Bronchial epithelial cell (primary cell): Measurements from ENCODE around the gene TRAF1. TPM values are rescaled to one million over a fixed set of nuclear protein-coding genes. Genes with fewer than 3 reads are reported as not detected.
A peak's percentile ranks its signal among the peaks of the same experiment; 100 is the strongest.

Experiments used
- DNase-seq: peaks from one replicate; pipeline ENCODE4 v3.0.0-alpha.2; 2010; ENCODE audit warnings: low read depth
- FAIRE-seq: peaks from 2 replicates; lab custom pipeline; 2011; peaks lifted over from hg19 to GRCh38; lab: Jason Lieb, UNC
- H3K27me3 ChIP-seq: 2 replicates; pipeline ENCODE4 v1.5.1; 2011; ENCODE audit warnings: low read length; ENCODE audit not compliant: control insufficient read depth, insufficient read depth
- H3K36me3 ChIP-seq: 2 replicates; pipeline ENCODE4 v1.5.1; 2011; ENCODE audit warnings: low read length; ENCODE audit not compliant: control insufficient read depth, insufficient read depth
- H3K4me3 ChIP-seq: 2 replicates; pipeline ENCODE4 v1.5.1; 2011; ENCODE audit warnings: mild to moderate bottlenecking, low read depth, low read length, control low read depth
- total RNA-seq: library from RNA; depleted of rRNA; stranded (reverse); fragments of >200 nt; gene quantifications from 2 replicates; pipeline ENCODE4 v1.2.1, GENCODE V29; 2014
- TF ChIP-seq, protein P1 (sequence below): IDR thresholded peaks from 2 replicates; pipeline ENCODE4 v1.5.1; 2011; ENCODE audit warnings: mild to moderate bottlenecking, moderate library complexity, low read length, control low read depth, inconsistent platforms; ENCODE audit not compliant: insufficient read depth, severe bottlenecking

TRAF1 gene
- total RNA-seq, 1 donor from 2014 or later: 0.79 TPM

DNA sequence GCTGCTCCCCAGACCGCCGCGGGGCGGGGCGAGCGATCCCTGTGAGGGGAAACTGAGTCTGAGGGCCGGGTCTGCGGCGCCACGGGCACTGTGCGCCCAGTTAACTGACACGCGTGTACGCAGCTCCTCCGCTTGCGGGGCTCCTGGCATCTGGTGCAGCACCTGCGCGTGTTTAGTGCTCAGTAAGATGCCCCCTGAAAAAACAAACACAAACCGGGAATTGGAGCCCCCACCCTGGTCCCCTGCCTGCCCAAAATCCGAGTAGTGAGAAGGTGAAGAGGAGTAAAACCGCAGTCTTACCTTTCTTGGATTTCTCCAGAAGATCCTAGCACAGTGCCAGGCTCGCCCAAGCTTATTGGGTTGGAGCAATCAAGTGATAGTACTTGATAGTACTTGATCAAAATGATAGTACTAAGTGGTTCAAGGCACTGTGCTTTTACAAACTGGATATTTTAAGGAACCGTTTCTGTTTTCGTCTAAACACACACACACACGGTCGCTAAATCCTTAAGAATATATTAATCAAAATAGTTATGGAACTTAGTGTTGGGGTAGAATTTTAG, 2.7 kb upstream of the TRAF1 start:
- DNase-seq: no peak
- Histone ChIP-seq H3K36me3 (no peaks in the 10 kb centered on the region), H3K4me3 (peak overlapping the region; percentile 59), H3K27me3 (no peaks in the 10 kb centered on the region)
- TF ChIP-seq, protein P1, sequence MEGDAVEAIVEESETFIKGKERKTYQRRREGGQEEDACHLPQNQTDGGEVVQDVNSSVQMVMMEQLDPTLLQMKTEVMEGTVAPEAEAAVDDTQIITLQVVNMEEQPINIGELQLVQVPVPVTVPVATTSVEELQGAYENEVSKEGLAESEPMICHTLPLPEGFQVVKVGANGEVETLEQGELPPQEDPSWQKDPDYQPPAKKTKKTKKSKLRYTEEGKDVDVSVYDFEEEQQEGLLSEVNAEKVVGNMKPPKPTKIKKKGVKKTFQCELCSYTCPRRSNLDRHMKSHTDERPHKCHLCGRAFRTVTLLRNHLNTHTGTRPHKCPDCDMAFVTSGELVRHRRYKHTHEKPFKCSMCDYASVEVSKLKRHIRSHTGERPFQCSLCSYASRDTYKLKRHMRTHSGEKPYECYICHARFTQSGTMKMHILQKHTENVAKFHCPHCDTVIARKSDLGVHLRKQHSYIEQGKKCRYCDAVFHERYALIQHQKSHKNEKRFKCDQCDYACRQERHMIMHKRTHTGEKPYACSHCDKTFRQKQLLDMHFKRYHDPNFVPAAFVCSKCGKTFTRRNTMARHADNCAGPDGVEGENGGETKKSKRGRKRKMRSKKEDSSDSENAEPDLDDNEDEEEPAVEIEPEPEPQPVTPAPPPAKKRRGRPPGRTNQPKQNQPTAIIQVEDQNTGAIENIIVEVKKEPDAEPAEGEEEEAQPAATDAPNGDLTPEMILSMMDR: no peak
- no peak for FAIRE-seq

DNA sequence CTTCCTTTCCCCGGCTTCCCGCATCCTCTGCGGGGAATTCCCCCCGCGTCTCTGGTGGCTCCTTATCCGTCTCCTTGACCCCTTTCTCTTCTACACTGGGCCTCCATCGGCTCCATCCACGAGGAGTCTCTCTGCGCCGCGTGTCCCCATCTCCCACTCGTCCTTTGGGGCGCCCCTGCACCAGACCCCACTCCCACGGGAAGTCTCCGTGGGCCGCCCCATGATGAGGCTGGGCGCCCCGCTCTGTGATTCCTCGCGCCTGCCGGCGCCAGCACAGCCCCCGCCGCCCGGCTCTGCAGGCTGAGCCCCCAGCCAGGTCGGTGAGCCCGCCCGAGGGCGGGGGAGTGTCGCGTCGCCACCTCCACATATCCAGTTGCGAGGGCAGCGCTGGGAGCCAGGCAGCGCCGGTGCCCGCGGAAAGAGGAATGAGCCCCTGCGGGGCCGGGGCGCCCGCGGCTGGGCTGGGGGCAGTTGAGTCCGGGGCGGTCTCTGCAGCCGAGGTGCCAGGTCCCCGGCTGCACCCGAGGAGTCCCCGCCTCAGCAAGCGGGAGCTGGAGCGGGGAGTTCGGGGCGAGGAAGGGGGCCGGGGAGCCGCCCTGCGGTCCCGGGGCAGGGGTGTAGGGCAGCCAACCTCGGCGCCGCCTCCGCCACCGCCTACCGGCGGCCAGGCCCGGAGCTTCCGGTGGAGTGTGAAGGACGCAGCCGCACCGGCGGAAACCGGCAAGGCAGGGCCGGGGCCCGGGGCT, 2.1 kb upstream of the TRAF1 start:
- Histone ChIP-seq H3K36me3 (no peaks in the 10 kb centered on the region), H3K4me3 (peak overlapping the region; percentile 59), H3K27me3 (no peaks in the 10 kb centered on the region)
- no peak for FAIRE-seq
- TF ChIP-seq, protein P1: no peak
- DNase-seq: no peak

DNA sequence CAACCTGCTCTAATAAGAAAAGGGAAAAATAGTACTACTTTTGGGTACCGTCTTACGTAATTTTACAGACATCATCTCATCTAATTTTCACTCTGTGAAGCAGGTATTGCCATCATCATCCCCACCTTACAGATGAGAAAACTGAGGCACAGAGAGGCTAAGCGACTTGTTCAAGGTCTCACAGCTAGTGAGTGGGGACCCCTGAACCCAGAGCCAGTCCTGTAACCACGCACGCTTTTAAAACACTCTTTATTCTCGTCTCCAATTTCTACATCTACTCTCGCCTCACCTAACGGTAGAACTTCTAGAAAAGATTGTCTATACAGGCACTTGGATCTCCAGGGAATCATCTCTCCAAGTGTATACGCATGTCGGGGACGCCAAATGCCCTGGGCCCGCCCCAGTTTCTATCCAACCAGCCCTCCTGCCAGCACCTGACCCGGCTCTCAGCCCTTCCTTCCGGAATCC, 1.5 kb upstream of the TRAF1 start:
- Histone ChIP-seq H3K4me3 (peak overlapping the region; percentile 59), H3K36me3 (no peaks in the 10 kb centered on the region), H3K27me3 (no peaks in the 10 kb centered on the region)
- no peak for FAIRE-seq
- no peak for DNase-seq
- TF ChIP-seq, protein P1: no peak

DNA sequence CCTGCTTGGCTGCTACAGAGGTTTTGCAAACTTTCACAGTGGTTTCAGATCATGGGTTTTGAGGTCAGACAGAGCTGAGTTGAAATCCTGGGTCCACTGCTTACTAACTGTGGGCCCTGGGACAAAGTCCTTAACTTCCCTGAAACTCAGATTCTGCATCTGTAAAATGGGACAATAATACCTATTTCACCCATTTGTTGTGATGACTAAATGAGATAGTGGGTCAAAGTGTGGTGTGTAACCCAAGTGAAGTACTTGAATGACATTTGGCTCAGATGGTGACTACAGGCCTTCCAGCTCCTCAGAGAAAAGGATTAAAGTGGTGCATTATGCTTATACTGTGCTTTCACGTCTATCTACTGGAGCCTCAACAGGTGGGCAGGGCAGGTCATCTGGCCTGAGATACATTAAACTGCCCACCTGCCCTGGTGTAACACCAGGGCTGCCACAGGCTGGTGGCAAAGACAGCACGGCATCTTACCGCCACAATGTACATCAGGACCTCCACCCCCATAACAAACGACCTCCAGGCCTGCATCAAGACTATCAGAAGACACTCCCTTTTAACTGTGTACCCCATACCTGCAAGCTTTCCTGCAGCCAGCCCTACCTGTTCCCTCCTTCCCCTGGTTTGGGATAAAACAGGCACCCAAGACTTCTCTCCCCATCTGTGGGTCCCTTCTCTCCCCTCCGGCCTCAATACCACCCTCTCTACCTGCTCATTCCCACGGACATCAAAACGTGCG, 846 bp upstream of the TRAF1 start:
- no peaks in the 10 kb centered on the region for H3K27me3 ChIP-seq

DNA sequence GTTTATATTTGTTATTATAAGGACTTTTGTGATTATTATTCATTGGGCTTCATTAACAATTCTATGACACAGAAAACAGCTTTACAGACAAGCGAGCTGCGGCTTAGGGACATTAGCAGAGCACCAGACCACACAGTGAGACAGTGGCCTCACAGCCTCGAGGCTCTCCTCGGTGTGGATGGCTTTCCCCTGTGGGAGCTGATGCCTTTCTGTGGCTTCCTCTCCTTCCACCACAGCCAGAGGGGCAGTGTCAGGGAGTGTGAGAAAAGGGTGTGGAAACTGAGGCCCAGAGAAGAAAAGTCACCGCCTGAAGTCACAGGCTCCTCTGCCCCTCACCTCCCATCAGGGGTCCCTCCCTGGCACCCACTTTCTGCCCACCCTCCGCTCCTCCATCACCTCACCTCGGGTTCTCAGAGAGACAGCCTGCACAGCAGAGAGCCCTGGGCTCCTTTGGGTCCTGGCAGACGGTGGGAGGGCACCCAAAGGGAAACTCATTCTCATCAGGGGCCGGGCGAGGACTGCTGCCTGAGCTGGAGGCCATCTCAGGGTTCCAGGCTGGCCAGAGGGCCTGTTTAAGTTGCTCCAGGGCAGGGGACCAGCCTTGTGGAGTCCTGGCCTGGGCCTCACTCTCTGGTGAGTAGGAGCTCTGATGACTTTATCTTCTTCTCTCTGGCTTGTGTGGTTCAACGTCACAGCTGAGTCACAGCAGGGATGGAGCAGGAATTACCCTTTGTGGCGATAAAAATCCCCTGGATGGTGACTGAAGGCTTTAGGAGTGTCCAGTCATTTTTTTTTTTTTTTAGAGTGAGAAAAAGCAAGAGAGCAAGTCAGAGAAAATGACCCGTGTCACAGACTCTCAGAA, 830 bp downstream of the TRAF1 start:
- no peaks in the 10 kb centered on the region for H3K36me3 ChIP-seq
- no peaks in the 10 kb centered on the region for H3K27me3 ChIP-seq
- TF ChIP-seq, protein P1: no peak
- H3K4me3 ChIP-seq: no peak overlapping the region
- peak; percentile 83 for DNase-seq
- FAIRE-seq: no peak

More for the DNA sequence above, 846 bp upstream of the TRAF1 start:
- TF ChIP-seq, protein P1: no peak
- no peak for FAIRE-seq
- H3K36me3 ChIP-seq: no peaks in the 10 kb centered on the region
- H3K4me3 ChIP-seq: no peak overlapping the region
- DNase-seq: no peak
